HepG2 (cell line): Measurements from ENCODE around the gene BABAM2.

Experiments used
- HOXA7 ChIP-seq: sonication (generic); formaldehyde crosslinking; IDR thresholded peaks from 2 replicates; pipeline ENCODE4 v1.8.1; 2022; ENCODE audit warnings: mild to moderate bottlenecking, missing genetic modification reagents, moderate library complexity
- MYNN ChIP-seq: sonication (generic); formaldehyde crosslinking; IDR thresholded peaks from 2 replicates; pipeline ENCODE4 v1.4.0; 2020; ENCODE audit warnings: mild to moderate bottlenecking, low read depth, missing genetic modification reagents
- NFE2L1 ChIP-seq: sonication (generic); formaldehyde crosslinking; IDR thresholded peaks from 2 replicates; pipeline ENCODE4 v1.4.0; 2020; ENCODE audit warnings: missing genetic modification reagents, mild to moderate bottlenecking, borderline replicate concordance
- POLR2A ChIP-seq, 2 experiments: IDR thresholded peaks; 2 replicates each; pipeline ENCODE4 v1.6.1; 2011; ENCODE audit warnings: low read depth in 2 of 2, low read length in 2 of 2, mild to moderate bottlenecking in 1 of 2, moderate library complexity in 1 of 2; ENCODE audit not compliant: insufficient read depth in 1 of 2
- SIN3B ChIP-seq: fragments of 150-350 bp; IDR thresholded peaks from 2 replicates; pipeline ENCODE4 v1.6.1; 2014; ENCODE audit warnings: low read length
- TF ChIP-seq, protein P1 (sequence below): sonication (generic); formaldehyde crosslinking; IDR thresholded peaks from 2 replicates; pipeline ENCODE4 v1.8.1; 2023; ENCODE audit warnings: mild to moderate bottlenecking, missing genetic modification reagents
- TF ChIP-seq, protein P2 (sequence below): sonication (generic); formaldehyde crosslinking; conservative IDR thresholded peaks from 2 replicates; pipeline ENCODE4 v1.8.1; 2023; ENCODE audit warnings: missing genetic modification reagents
- TF ChIP-seq, protein P3 (sequence below): sonication (generic); formaldehyde crosslinking; IDR thresholded peaks from 2 replicates; pipeline ENCODE4 v1.4.0; 2020; ENCODE audit warnings: missing genetic modification reagents

DNA sequence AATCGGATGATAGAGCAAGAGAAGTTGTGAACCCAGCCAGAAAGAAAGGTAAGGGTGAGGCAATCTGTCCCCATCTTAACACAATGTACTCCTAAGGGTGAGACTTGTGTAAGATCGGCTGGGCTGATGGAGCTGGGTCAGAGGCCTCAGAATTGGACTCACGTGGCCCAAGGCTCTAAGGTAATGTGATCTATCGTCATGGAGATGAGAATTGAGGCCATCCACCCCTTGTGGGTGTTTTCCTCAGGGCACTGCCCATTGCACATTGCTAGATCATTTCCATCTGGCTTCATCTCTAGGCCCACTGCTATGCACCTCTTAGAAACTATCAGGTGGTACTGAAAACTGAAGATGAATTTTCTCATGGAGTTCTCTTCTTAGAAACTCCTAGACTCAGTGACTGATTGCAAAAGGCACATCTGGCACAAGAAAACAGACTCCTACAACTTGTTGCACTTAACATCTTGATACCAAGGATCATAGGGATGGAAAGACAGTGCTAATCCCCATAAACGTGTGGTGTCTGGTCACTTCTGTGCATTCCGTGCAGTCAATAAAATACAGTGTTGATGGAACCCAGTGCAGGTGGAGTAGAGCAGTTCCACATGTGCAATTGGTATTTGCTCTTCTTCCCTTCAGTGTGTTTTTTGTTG, 273.2 kb downstream of the BABAM2 start:
- no peak for TF ChIP-seq POLR2A (IDR thresholded peaks at IDR 0.05; ENCODE audit: insufficient read depth in 1 of 2, low read depth in 2 of 2, low read length in 2 of 2)
- TF ChIP-seq, protein P1, sequence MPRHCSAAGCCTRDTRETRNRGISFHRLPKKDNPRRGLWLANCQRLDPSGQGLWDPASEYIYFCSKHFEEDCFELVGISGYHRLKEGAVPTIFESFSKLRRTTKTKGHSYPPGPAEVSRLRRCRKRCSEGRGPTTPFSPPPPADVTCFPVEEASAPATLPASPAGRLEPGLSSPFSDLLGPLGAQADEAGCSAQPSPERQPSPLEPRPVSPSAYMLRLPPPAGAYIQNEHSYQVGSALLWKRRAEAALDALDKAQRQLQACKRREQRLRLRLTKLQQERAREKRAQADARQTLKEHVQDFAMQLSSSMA: no peak
- TF ChIP-seq HOXA7 (CRISPR knock-in tag): no peak
- TF ChIP-seq, protein P2, sequence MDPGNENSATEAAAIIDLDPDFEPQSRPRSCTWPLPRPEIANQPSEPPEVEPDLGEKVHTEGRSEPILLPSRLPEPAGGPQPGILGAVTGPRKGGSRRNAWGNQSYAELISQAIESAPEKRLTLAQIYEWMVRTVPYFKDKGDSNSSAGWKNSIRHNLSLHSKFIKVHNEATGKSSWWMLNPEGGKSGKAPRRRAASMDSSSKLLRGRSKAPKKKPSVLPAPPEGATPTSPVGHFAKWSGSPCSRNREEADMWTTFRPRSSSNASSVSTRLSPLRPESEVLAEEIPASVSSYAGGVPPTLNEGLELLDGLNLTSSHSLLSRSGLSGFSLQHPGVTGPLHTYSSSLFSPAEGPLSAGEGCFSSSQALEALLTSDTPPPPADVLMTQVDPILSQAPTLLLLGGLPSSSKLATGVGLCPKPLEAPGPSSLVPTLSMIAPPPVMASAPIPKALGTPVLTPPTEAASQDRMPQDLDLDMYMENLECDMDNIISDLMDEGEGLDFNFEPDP (CRISPR knock-in tag): no peak
- TF ChIP-seq, protein P3, sequence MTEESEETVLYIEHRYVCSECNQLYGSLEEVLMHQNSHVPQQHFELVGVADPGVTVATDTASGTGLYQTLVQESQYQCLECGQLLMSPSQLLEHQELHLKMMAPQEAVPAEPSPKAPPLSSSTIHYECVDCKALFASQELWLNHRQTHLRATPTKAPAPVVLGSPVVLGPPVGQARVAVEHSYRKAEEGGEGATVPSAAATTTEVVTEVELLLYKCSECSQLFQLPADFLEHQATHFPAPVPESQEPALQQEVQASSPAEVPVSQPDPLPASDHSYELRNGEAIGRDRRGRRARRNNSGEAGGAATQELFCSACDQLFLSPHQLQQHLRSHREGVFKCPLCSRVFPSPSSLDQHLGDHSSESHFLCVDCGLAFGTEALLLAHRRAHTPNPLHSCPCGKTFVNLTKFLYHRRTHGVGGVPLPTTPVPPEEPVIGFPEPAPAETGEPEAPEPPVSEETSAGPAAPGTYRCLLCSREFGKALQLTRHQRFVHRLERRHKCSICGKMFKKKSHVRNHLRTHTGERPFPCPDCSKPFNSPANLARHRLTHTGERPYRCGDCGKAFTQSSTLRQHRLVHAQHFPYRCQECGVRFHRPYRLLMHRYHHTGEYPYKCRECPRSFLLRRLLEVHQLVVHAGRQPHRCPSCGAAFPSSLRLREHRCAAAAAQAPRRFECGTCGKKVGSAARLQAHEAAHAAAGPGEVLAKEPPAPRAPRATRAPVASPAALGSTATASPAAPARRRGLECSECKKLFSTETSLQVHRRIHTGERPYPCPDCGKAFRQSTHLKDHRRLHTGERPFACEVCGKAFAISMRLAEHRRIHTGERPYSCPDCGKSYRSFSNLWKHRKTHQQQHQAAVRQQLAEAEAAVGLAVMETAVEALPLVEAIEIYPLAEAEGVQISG (CRISPR knock-in tag): no peak
- no peak for TF ChIP-seq MYNN
- no peak for TF ChIP-seq SIN3B
- TF ChIP-seq NFE2L1: no peak
